ENCODE data around the gene ORC4. TPM values are rescaled to one million over a fixed set of nuclear protein-coding genes. Genes with fewer than 3 reads are reported as not detected.

ORC4 gene
- total and polyA plus RNA-seq, 2 of the 8 experiments (the other 6 are each of a cell fraction or from before 2014, with no cell fraction given), result 22.7 to 63.7 TPM

DNA sequence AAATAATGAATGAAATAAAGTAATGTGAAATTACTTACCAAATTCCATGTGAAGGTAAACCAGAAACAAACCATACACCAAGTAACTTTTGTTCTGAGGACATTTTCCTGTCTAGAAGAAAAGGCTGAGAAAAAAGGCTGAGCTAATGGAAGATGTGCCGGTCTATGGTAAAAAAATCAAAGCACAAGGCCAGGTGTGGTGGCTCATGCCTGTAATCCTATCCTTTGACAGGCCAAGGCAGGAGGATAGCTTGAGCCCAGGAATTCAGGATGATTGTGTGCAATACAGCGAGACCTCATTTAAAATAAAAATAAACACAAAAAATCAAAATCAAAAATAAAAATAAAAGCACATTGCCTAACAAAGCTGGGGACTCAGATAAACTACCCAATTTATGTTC, 6.7 kb downstream of the ORC4 start:
- Histone ChIP-seq H3K4me2 (ENCODE audit: insufficient read depth in 1 of 2, low read depth in 2 of 2, low read length in 2 of 2) (no peak overlapping the region), H2BK120ac (replicated peaks; ENCODE audit: low read depth, low read length) (no peak overlapping the region), H4K20me1 (replicated peaks in 1 of 2; ENCODE audit: control insufficient read depth in 1 of 2, insufficient read depth in 2 of 2, low read length in 2 of 2) (peaks cover 2 to 5% of the 10 kb centered on the region in 2 experiments), H3K79me2 (ENCODE audit: control insufficient read depth in 1 of 2, insufficient read depth in 2 of 2, low read length in 2 of 2) (peaks cover 24 to 100% of the 10 kb centered on the region in 2 experiments), H3K9ac (replicated peaks in 1 of 4; ENCODE audit: extremely low read depth in 1 of 4, low read depth in 3 of 4, low read length in 3 of 4) (no peak overlapping the region), H3K23me2 (ENCODE audit: low read depth, low read length) (no peaks in the 10 kb centered on the region), H4K91ac (replicated peaks; ENCODE audit: insufficient read length, low read length) (no peak overlapping the region), H2BK5ac (ENCODE audit: low read depth, low read length) (no peak overlapping the region), H2BK15ac (ENCODE audit: low read length) (no peak overlapping the region), H3K9me3 (ENCODE audit: insufficient read depth in 2 of 2, low read depth in 1 of 2, low read length in 1 of 2) (no peaks in the 10 kb centered on the region), H3K18ac (ENCODE audit: extremely low read depth, low read length) (no peak overlapping the region), H3K14ac (ENCODE audit: insufficient read length) (no peak overlapping the region), H3K4ac (replicated peaks; ENCODE audit: insufficient read length, low read depth, low read length) (no peak overlapping the region), H2AK5ac (ENCODE audit: low read depth, low read length) (no peak overlapping the region), H3K27ac (ENCODE audit: low read depth, low read length) (no peak overlapping the region), H3K56ac (replicated peaks; ENCODE audit: insufficient read length, low read depth, low read length) (no peak overlapping the region), H3K79me1 (ENCODE audit: low read depth, low read length) (no peaks in the 10 kb centered on the region), H3K23ac (ENCODE audit: insufficient read length) (no peak overlapping the region), H2BK20ac (ENCODE audit: low read length) (no peak overlapping the region), H2AFZ (ENCODE audit: low read length) (no peak overlapping the region), H3K4me1 (replicated peaks in 1 of 4; ENCODE audit: control insufficient read depth in 3 of 4, insufficient read depth in 4 of 4, low read length in 3 of 4) (no peaks in the 10 kb centered on the region; a peak in 2 of 7 replicates), H2BK12ac (ENCODE audit: low read depth, low read length) (no peak overlapping the region), H3K36me3 (ENCODE audit: control insufficient read depth in 2 of 4, insufficient read depth in 4 of 4, low read length in 3 of 4) (peaks cover 0 to 3% (median 0%) of the 10 kb centered on the region in 4 experiments; a peak in 1 of 8 replicates), H4K8ac (ENCODE audit: extremely low read depth, insufficient read depth, low read length) (no peak overlapping the region), H3K4me3 (ENCODE audit: extremely low read depth in 1 of 4, insufficient read depth in 2 of 4, low read depth in 3 of 4, low read length in 4 of 4) (no peak overlapping the region), H4K5ac (ENCODE audit: insufficient read length, low read depth, low read length) (no peak overlapping the region), H3K27me3 (replicated peaks in 1 of 4; ENCODE audit: control insufficient read depth in 3 of 4, extremely low read depth in 1 of 4, insufficient read depth in 3 of 4, low read length in 3 of 4) (no peaks in the 10 kb centered on the region)
- FAIRE-seq, result no peak
- DNase-seq (ENCODE audit: low read depth in 1 of 2, low spot score in 2 of 2), result no peak
- ChIA-PET POLR2A (ENCODE audit: partially characterized antibody) (interaction anchor here (1.6 kb wide), 1 partner anchor 21 kb away, joined by 3 read pairs; no protein-coding TSS in a partner anchor), CTCF (ENCODE audit: partially characterized antibody) (interaction anchor here (1.6 kb wide), 1 partner anchor 187 kb away, joined by 3 read pairs; no protein-coding TSS in a partner anchor)
- no peak for TF ChIP-seq CHD2 (IDR thresholded peaks at IDR 0.05; ENCODE audit: low read length)
- WGBS, 2 experiments (ENCODE audit: extremely low coverage in 1 of 2, insufficient coverage in 1 of 2, insufficient read length in 1 of 2, insufficient replicate concordance in 2 of 2, low coverage in 1 of 2, low lambda C conversion rate in 2 of 2, missing lambda C conversion rate in 1 of 2), result 89% methylated on average over 2 of the region's 2 CpGs; no CpG with 5 or more reads in 1 of the 2 experiments

Data from H1 (cell line).